GM23338 (cell line): ENCODE data around the gene CYB5R3. TPM values are rescaled to one million over a fixed set of nuclear protein-coding genes. Genes with fewer than 3 reads are reported as not detected.

Experiments
- ATAC-seq: fragments of 200-7000 bp; cut with Tn5 transposase; 3 replicates; pipeline ENCODE4 v1.9.1; 2020
- DNase-seq: peaks from one replicate; pipeline ENCODE4 v3.0.0-alpha.2; 2015; ENCODE audit warnings: low spot score
- H2AFZ ChIP-seq: fragments of 200-600 bp; sonication (generic); 2 replicates; pipeline ENCODE4 v1.8.0; 2016; ENCODE audit warnings: antibody characterized with exemption, mild to moderate bottlenecking, moderate library complexity
- H3F3A ChIP-seq: fragments of 200-600 bp; sonication (generic); replicated peaks from 2 replicates; pipeline ENCODE4 v1.8.0; 2017; ENCODE audit warnings: antibody characterized with exemption, mixed run types, low read depth
- H3K27ac ChIP-seq: fragments of 200-600 bp; sonication (generic); 2 replicates; pipeline ENCODE4 v1.6.1; 2016; ENCODE audit warnings: low read depth
- H3K27me3 ChIP-seq: fragments of 200-600 bp; sonication (generic); 2 replicates; pipeline ENCODE4 v1.8.0; 2016; ENCODE audit warnings: mild to moderate bottlenecking, mixed run types, moderate library complexity; ENCODE audit not compliant: insufficient read depth
- H3K36me3 ChIP-seq: fragments of 200-600 bp; sonication (generic); 2 replicates; pipeline ENCODE4 v1.8.0; 2016; ENCODE audit warnings: mild to moderate bottlenecking; ENCODE audit not compliant: insufficient read depth
- H3K4me1 ChIP-seq: fragments of 200-600 bp; sonication (generic); 2 replicates; pipeline ENCODE4 v1.8.0; 2016; ENCODE audit warnings: mild to moderate bottlenecking, moderate library complexity; ENCODE audit not compliant: insufficient read depth
- H3K4me2 ChIP-seq: fragments of 200-600 bp; sonication (generic); 2 replicates; pipeline ENCODE4 v1.7.1; 2017; ENCODE audit warnings: mixed run types
- H3K4me3 ChIP-seq: fragments of 200-600 bp; sonication (generic); 2 replicates; pipeline ENCODE4 v1.6.1; 2016; ENCODE audit warnings: mixed run types
- H3K79me2 ChIP-seq: fragments of 200-600 bp; sonication (generic); replicated peaks from 2 replicates; pipeline ENCODE4 v1.8.0; 2017; ENCODE audit warnings: mild to moderate bottlenecking; ENCODE audit not compliant: insufficient read depth
- H3K9me2 ChIP-seq: fragments of 200-600 bp; sonication (generic); 2 replicates; pipeline ENCODE4 v1.8.0; 2017; ENCODE audit not compliant: insufficient read depth
- H4K20me1 ChIP-seq: fragments of 200-600 bp; sonication (generic); replicated peaks from 2 replicates; pipeline ENCODE4 v1.8.0; 2017; ENCODE audit warnings: mild to moderate bottlenecking; ENCODE audit not compliant: insufficient read depth
- H3K27ac Mint-ChIP-seq: 2 replicates; pipeline ENCODE4 v1.8.0; 2020; ENCODE audit warnings: inconsistent platforms, mild to moderate bottlenecking, moderate library complexity, mixed read lengths
- H3K27me3 Mint-ChIP-seq: 3 replicates; pipeline ENCODE4 v1.8.0; 2022; ENCODE audit warnings: low read depth, mild to moderate bottlenecking, moderate library complexity, mixed read lengths, inconsistent platforms; ENCODE audit not compliant: insufficient read depth, poor library complexity
- H3K36me3 Mint-ChIP-seq: 3 replicates; pipeline ENCODE4 v1.8.0; 2021; ENCODE audit warnings: low read depth, mild to moderate bottlenecking, inconsistent platforms, moderate library complexity, mixed read lengths
- H3K4me1 Mint-ChIP-seq: 3 replicates; pipeline ENCODE4 v1.8.0; 2020; ENCODE audit warnings: mild to moderate bottlenecking, inconsistent platforms, mixed read lengths
- H3K4me3 Mint-ChIP-seq: 3 replicates; pipeline ENCODE4 v1.8.0; 2021; ENCODE audit warnings: moderate library complexity, mild to moderate bottlenecking, inconsistent platforms, mixed read lengths
- H3K9me3 Mint-ChIP-seq: 3 replicates; pipeline ENCODE4 v1.8.0; 2020; ENCODE audit warnings: moderate library complexity, mild to moderate bottlenecking, inconsistent platforms, mixed read lengths
- CREB1 ChIP-seq: fragments of 250-450 bp; sonication (Bioruptor Pico); IDR thresholded peaks from 2 replicates; pipeline ENCODE4 v1.5.0; 2020; ENCODE audit warnings: low read depth, mild to moderate bottlenecking, moderate library complexity
- EZH2 ChIP-seq: fragments of 200-600 bp; sonication (generic); IDR thresholded peaks from one replicate; pipeline ENCODE4 v1.8.0; 2017; ENCODE audit warnings: antibody characterized with exemption, mild to moderate bottlenecking, low read depth; ENCODE audit not compliant: unreplicated experiment
- EZH2phosphoT487 ChIP-seq: fragments of 200-600 bp; sonication (generic); IDR thresholded peaks from one replicate; pipeline ENCODE4 v1.8.1; 2018; ENCODE audit warnings: antibody characterized with exemption; ENCODE audit not compliant: unreplicated experiment
- JUNB ChIP-seq: IDR thresholded peaks from one replicate; pipeline ENCODE4 v1.6.1; 2016; ENCODE audit warnings: antibody characterized with exemption; ENCODE audit not compliant: unreplicated experiment
- NANOG ChIP-seq: IDR thresholded peaks from 2 replicates; pipeline ENCODE4 v1.6.1; 2016; ENCODE audit warnings: antibody characterized with exemption, borderline replicate concordance
- POLR2AphosphoS5 ChIP-seq: IDR thresholded peaks from 2 replicates; pipeline ENCODE4 v1.6.1; 2016; ENCODE audit warnings: antibody characterized with exemption, low read depth
- STAT1 ChIP-seq: IDR thresholded peaks from one replicate; pipeline ENCODE4 v1.6.1; 2016; ENCODE audit warnings: antibody characterized with exemption; ENCODE audit not compliant: unreplicated experiment
- ZNF114 ChIP-seq: fragments of 250-450 bp; sonication (Bioruptor Pico); IDR thresholded peaks from 2 replicates; pipeline ENCODE4 v1.5.0; 2020; ENCODE audit warnings: mild to moderate bottlenecking, moderate library complexity
- ZNF331 ChIP-seq: fragments of 250-450 bp; sonication (Bioruptor Pico); IDR thresholded peaks from 2 replicates; pipeline ENCODE4 v1.5.0; 2020; ENCODE audit warnings: low read depth, mild to moderate bottlenecking, moderate library complexity
- polyA plus RNA-seq: library from polyadenylated mRNA; unstranded; fragments of >200 nt; fragmentation: Nextera tagmentation; extraction: Ambion mirVana; gene quantifications from 2 replicates; pipeline ENCODE4 v1.2.1, GENCODE V29; 2016
- total RNA-seq: library from RNA; depleted of rRNA; stranded (reverse); fragments of >200 nt; shearing (Covaris generic); gene quantifications from 2 replicates; pipeline ENCODE4 v1.2.3, GENCODE V29; 2014
- TF ChIP-seq, protein P1 (sequence below): fragments of 250-450 bp; sonication (Bioruptor Pico); IDR thresholded peaks from 2 replicates; pipeline ENCODE4 v1.5.0; 2020; ENCODE audit warnings: mild to moderate bottlenecking, moderate library complexity
- TF ChIP-seq, protein P2 (sequence below): IDR thresholded peaks from 2 replicates; pipeline ENCODE4 v1.6.1; 2016; ENCODE audit warnings: antibody characterized with exemption
- TF ChIP-seq, protein P3 (sequence below): IDR thresholded peaks from one replicate; pipeline ENCODE4 v1.6.1; 2018; ENCODE audit warnings: antibody characterized with exemption; ENCODE audit not compliant: unreplicated experiment
- TF ChIP-seq, protein P4 (sequence below), 2 experiments: fragments of 200-600 bp in 1 of 2; sonication (generic) in 1 of 2; conservative IDR thresholded peaks; 2 replicates each; pipeline versions ENCODE4 v1.5.1 to v1.6.1; 2016 to 2017; ENCODE audit warnings: antibody characterized with exemption in 2 of 2, low read depth in 2 of 2, mild to moderate bottlenecking in 2 of 2, moderate library complexity in 1 of 2

CYB5R3 gene
- total and polyA plus RNA-seq, 2 experiments from 2014 or later = 76.2 to 76.9 TPM

DNA sequence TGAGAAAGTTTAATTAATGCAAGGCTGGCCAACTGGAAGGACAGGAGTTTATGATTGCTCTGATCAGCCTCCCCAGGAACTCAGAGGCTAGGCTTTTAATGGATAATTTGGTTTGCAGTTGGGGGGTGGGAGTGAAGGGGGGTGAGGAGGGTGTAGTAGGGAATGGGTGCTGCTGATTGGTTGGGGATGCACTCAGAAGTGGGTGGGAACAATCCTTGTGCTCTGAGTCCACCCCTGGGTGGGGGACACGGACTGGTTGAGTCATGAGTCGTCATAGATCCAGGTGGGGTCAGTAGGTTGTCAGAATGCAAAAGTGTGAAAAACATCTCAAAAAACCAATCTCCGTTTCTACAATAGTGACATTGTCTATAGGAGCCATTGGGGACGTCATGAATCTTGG, 20.9 kb upstream of the CYB5R3 start:
- no peak overlapping the region for H3K4me3 Mint-ChIP-seq
- Histone ChIP-seq H3K4me2 (no peak overlapping the region), H2AFZ (no peak overlapping the region), H3K9me2 (no peaks in the 10 kb centered on the region), H3K4me3 (no peak overlapping the region), H3K79me2 (no peaks in the 10 kb centered on the region), H3F3A (no peaks in the 10 kb centered on the region), H3K4me1 (no peaks in the 10 kb centered on the region), H3K27me3 (no peaks in the 10 kb centered on the region), H3K36me3 (no peaks in the 10 kb centered on the region), H3K27ac (no peak overlapping the region), H4K20me1 (no peaks in the 10 kb centered on the region; the same call in 1 of the 2 replicates)
- TF ChIP-seq POLR2AphosphoS5 = no peak
- TF ChIP-seq ZNF114 (CRISPR knock-in tag) = no peak
- TF ChIP-seq ZNF331 = no peak
- no peak for TF ChIP-seq EZH2phosphoT487
- TF ChIP-seq, protein P1, sequence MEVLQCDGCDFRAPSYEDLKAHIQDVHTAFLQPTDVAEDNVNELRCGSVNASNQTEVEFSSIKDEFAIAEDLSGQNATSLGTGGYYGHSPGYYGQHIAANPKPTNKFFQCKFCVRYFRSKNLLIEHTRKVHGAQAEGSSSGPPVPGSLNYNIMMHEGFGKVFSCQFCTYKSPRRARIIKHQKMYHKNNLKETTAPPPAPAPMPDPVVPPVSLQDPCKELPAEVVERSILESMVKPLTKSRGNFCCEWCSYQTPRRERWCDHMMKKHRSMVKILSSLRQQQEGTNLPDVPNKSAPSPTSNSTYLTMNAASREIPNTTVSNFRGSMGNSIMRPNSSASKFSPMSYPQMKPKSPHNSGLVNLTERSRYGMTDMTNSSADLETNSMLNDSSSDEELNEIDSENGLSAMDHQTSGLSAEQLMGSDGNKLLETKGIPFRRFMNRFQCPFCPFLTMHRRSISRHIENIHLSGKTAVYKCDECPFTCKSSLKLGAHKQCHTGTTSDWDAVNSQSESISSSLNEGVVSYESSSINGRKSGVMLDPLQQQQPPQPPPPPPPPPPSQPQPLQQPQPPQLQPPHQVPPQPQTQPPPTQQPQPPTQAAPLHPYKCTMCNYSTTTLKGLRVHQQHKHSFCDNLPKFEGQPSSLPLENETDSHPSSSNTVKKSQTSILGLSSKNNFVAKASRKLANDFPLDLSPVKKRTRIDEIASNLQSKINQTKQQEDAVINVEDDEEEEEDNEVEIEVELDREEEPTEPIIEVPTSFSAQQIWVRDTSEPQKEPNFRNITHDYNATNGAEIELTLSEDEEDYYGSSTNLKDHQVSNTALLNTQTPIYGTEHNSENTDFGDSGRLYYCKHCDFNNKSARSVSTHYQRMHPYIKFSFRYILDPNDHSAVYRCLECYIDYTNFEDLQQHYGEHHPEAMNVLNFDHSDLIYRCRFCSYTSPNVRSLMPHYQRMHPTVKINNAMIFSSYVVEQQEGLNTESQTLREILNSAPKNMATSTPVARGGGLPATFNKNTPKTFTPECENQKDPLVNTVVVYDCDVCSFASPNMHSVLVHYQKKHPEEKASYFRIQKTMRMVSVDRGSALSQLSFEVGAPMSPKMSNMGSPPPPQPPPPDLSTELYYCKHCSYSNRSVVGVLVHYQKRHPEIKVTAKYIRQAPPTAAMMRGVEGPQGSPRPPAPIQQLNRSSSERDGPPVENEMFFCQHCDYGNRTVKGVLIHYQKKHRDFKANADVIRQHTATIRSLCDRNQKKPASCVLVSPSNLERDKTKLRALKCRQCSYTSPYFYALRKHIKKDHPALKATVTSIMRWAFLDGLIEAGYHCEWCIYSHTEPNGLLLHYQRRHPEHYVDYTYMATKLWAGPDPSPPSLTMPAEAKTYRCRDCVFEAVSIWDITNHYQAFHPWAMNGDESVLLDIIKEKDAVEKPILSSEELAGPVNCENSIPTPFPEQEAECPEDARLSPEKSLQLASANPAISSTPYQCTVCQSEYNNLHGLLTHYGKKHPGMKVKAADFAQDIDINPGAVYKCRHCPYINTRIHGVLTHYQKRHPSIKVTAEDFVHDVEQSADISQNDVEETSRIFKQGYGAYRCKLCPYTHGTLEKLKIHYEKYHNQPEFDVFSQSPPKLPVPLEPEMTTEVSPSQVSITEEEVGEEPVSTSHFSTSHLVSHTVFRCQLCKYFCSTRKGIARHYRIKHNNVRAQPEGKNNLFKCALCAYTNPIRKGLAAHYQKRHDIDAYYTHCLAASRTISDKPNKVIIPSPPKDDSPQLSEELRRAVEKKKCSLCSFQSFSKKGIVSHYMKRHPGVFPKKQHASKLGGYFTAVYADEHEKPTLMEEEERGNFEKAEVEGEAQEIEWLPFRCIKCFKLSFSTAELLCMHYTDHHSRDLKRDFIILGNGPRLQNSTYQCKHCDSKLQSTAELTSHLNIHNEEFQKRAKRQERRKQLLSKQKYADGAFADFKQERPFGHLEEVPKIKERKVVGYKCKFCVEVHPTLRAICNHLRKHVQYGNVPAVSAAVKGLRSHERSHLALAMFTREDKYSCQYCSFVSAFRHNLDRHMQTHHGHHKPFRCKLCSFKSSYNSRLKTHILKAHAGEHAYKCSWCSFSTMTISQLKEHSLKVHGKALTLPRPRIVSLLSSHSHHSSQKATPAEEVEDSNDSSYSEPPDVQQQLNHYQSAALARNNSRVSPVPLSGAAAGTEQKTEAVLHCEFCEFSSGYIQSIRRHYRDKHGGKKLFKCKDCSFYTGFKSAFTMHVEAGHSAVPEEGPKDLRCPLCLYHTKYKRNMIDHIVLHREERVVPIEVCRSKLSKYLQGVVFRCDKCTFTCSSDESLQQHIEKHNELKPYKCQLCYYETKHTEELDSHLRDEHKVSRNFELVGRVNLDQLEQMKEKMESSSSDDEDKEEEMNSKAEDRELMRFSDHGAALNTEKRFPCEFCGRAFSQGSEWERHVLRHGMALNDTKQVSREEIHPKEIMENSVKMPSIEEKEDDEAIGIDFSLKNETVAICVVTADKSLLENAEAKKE (CRISPR knock-in tag) = no peak
- no peak for TF ChIP-seq NANOG
- no peak for TF ChIP-seq JUNB
- no peak for TF ChIP-seq EZH2
- TF ChIP-seq, protein P2, sequence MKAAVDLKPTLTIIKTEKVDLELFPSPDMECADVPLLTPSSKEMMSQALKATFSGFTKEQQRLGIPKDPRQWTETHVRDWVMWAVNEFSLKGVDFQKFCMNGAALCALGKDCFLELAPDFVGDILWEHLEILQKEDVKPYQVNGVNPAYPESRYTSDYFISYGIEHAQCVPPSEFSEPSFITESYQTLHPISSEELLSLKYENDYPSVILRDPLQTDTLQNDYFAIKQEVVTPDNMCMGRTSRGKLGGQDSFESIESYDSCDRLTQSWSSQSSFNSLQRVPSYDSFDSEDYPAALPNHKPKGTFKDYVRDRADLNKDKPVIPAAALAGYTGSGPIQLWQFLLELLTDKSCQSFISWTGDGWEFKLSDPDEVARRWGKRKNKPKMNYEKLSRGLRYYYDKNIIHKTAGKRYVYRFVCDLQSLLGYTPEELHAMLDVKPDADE = no peak
- TF ChIP-seq, protein P3, sequence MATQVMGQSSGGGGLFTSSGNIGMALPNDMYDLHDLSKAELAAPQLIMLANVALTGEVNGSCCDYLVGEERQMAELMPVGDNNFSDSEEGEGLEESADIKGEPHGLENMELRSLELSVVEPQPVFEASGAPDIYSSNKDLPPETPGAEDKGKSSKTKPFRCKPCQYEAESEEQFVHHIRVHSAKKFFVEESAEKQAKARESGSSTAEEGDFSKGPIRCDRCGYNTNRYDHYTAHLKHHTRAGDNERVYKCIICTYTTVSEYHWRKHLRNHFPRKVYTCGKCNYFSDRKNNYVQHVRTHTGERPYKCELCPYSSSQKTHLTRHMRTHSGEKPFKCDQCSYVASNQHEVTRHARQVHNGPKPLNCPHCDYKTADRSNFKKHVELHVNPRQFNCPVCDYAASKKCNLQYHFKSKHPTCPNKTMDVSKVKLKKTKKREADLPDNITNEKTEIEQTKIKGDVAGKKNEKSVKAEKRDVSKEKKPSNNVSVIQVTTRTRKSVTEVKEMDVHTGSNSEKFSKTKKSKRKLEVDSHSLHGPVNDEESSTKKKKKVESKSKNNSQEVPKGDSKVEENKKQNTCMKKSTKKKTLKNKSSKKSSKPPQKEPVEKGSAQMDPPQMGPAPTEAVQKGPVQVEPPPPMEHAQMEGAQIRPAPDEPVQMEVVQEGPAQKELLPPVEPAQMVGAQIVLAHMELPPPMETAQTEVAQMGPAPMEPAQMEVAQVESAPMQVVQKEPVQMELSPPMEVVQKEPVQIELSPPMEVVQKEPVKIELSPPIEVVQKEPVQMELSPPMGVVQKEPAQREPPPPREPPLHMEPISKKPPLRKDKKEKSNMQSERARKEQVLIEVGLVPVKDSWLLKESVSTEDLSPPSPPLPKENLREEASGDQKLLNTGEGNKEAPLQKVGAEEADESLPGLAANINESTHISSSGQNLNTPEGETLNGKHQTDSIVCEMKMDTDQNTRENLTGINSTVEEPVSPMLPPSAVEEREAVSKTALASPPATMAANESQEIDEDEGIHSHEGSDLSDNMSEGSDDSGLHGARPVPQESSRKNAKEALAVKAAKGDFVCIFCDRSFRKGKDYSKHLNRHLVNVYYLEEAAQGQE = no peak
- no peak for TF ChIP-seq STAT1
- TF ChIP-seq, protein P4, sequence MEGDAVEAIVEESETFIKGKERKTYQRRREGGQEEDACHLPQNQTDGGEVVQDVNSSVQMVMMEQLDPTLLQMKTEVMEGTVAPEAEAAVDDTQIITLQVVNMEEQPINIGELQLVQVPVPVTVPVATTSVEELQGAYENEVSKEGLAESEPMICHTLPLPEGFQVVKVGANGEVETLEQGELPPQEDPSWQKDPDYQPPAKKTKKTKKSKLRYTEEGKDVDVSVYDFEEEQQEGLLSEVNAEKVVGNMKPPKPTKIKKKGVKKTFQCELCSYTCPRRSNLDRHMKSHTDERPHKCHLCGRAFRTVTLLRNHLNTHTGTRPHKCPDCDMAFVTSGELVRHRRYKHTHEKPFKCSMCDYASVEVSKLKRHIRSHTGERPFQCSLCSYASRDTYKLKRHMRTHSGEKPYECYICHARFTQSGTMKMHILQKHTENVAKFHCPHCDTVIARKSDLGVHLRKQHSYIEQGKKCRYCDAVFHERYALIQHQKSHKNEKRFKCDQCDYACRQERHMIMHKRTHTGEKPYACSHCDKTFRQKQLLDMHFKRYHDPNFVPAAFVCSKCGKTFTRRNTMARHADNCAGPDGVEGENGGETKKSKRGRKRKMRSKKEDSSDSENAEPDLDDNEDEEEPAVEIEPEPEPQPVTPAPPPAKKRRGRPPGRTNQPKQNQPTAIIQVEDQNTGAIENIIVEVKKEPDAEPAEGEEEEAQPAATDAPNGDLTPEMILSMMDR (conservative IDR thresholded peaks at IDR 0.05; ENCODE audit: low read depth in 2 of 2) = no peak
- TF ChIP-seq CREB1 = no peak
- DNase-seq (no peak), ATAC-seq (no peak)
- H3K9me3 Mint-ChIP-seq = no peaks in the 10 kb centered on the region; the same call in 2 of the 3 replicates
- H3K27ac Mint-ChIP-seq = no peak overlapping the region
- no peaks in the 10 kb centered on the region for H3K4me1 Mint-ChIP-seq
- H3K36me3 Mint-ChIP-seq = no peaks in the 10 kb centered on the region
- peaks cover 4% of the 10 kb centered on the region for H3K27me3 Mint-ChIP-seq
